ENCODE results near the gene WASHC1. TPM values are rescaled to one million over a fixed set of nuclear protein-coding genes. Genes with fewer than 3 reads are reported as not detected.

The WASHC1 gene
- total and polyA plus RNA-seq, 2 donors (not counting 1 experiment from before 2014, with no cell fraction given) = 10.9 to 32.8 TPM

Other genes with a start within 250 kb of the WASHC1 start
- gene FOXD4, start 89.0 kb upstream of the WASHC1 start, total RNA-seq = 0.89 and 1.4 TPM in 2 replicates
- gene FOXD4, start 89.0 kb upstream of the WASHC1 start, polyA plus RNA-seq = 0.07 and 0.18 TPM in 2 replicates
- 57.5 and 59.9 TPM in 2 replicates for gene ZNG1A, start 149.6 kb upstream of the WASHC1 start, total RNA-seq
- gene ZNG1A, start 149.6 kb upstream of the WASHC1 start, polyA plus RNA-seq = 14.0 and 34.4 TPM in 2 replicates
- gene DOCK8, start 185.4 kb upstream of the WASHC1 start, total RNA-seq = 288 and 297 TPM in 2 replicates
- 47.6 and 54.0 TPM in 2 replicates for gene DOCK8, start 185.4 kb upstream of the WASHC1 start, polyA plus RNA-seq

All from B cell (primary cell).